ENCODE measurements around the gene MYO1B. TPM values are rescaled to one million over a fixed set of nuclear protein-coding genes. Genes with fewer than 3 reads are reported as not detected.

Gene MYO1B
- polyA plus RNA-seq, 1 donor (not counting 4 experiments of a cell fraction or from before 2014, with no cell fraction given) = 277 TPM

- Histone ChIP-seq H3K4me1 (ENCODE audit: control insufficient read depth, extremely low read depth, insufficient read depth, low read length) (peaks cover 95% of the 10 kb centered on the region), H3K27ac (ENCODE audit: control insufficient read depth, insufficient read depth, low read length) (peak overlapping the region; percentile 39), H3K4me2 (ENCODE audit: control insufficient read depth, extremely low read depth, insufficient read depth, low read depth, low read length) (peak overlapping the region; percentile 31), H3K4me3 (ENCODE audit: control insufficient read depth in 2 of 3, extremely low read depth in 1 of 3, insufficient read depth in 2 of 3, low read depth in 1 of 3, low read length in 3 of 3) (no peak overlapping the region), H3K36me3 (ENCODE audit: control insufficient read depth in 2 of 2, extremely low read depth in 1 of 2, insufficient read depth in 2 of 2, low read length in 2 of 2) (peaks cover 3 to 7% of the 10 kb centered on the region in 2 experiments), H3K9ac (ENCODE audit: control insufficient read depth, extremely low read depth, insufficient read depth, low read length) (peak overlapping the region; percentile 7), H4K20me1 (ENCODE audit: control insufficient read depth, extremely low read depth, insufficient read depth, low read length) (no peaks in the 10 kb centered on the region), H2AFZ (ENCODE audit: control insufficient read depth, low read length) (no peak overlapping the region), H3K9me1 (ENCODE audit: control insufficient read depth, extremely low read depth, insufficient read depth, low read length) (no peaks in the 10 kb centered on the region), H3K9me3 (ENCODE audit: control insufficient read depth, low read depth, low read length) (no peaks in the 10 kb centered on the region), H3K79me2 (ENCODE audit: control insufficient read depth, insufficient read depth, low read length) (peaks cover 73% of the 10 kb centered on the region), H3K27me3 (ENCODE audit: control insufficient read depth, extremely low read depth, insufficient read depth, low read length) (no peaks in the 10 kb centered on the region)
- no peak for DNase-seq (ENCODE audit: low read depth, low spot score)
- TF ChIP-seq CTCF (optimal IDR thresholded peaks at IDR 0.05 in 1 of 3, IDR thresholded peaks at IDR 0.05 in 1 of 3, conservative IDR thresholded peaks at IDR 0.05 in 1 of 3; ENCODE audit: extremely low read depth in 1 of 3, insufficient read depth in 2 of 3, low read length in 3 of 3) (no peak), EZH2 (IDR thresholded peaks at IDR 0.05; ENCODE audit: low read length) (no peak)
- FAIRE-seq = no peak
- dilution Hi-C loops (cut with MboI; ENCODE audit: extremely low pct_ligation_motif_present, low sequenced_read_pairs) = no loop called here
Observed at GRCh38 chr2:191308026-191308425, 62.8 kb downstream of the MYO1B start.

GRCh38 chr2:191311156-191311555 is 66.0 kb downstream of the MYO1B start:
- peaks cover 84% of the 10 kb centered on the region for H3K79me2 ChIP-seq (ENCODE audit: control insufficient read depth, insufficient read depth, low read length)
- no peak for DNase-seq (ENCODE audit: low read depth, low spot score)
- H4K20me1 ChIP-seq (ENCODE audit: control insufficient read depth, extremely low read depth, insufficient read depth, low read length) = no peaks in the 10 kb centered on the region
- H3K4me1 ChIP-seq (ENCODE audit: control insufficient read depth, extremely low read depth, insufficient read depth, low read length) = peaks cover 77% of the 10 kb centered on the region
- no peaks in the 10 kb centered on the region for H3K27me3 ChIP-seq (ENCODE audit: control insufficient read depth, extremely low read depth, insufficient read depth, low read length)
- peak overlapping the region; percentile 69 for H3K4me2 ChIP-seq (ENCODE audit: control insufficient read depth, extremely low read depth, insufficient read depth, low read depth, low read length)
- H3K4me3 ChIP-seq (ENCODE audit: control insufficient read depth in 2 of 3, extremely low read depth in 1 of 3, insufficient read depth in 2 of 3, low read depth in 1 of 3, low read length in 3 of 3) = peak overlapping the region in 1 of 3 experiments; percentile 9
- H2AFZ ChIP-seq (ENCODE audit: control insufficient read depth, low read length) = no peak overlapping the region
- peak; percentile 49 for FAIRE-seq
- H3K9me1 ChIP-seq (ENCODE audit: control insufficient read depth, extremely low read depth, insufficient read depth, low read length) = no peaks in the 10 kb centered on the region
- H3K36me3 ChIP-seq (ENCODE audit: control insufficient read depth in 2 of 2, extremely low read depth in 1 of 2, insufficient read depth in 2 of 2, low read length in 2 of 2) = peaks cover 3% of the 10 kb centered on the region in 2 experiments
- peak overlapping the region; percentile 83 for H3K27ac ChIP-seq (ENCODE audit: control insufficient read depth, insufficient read depth, low read length)
- dilution Hi-C loops (cut with MboI; ENCODE audit: extremely low pct_ligation_motif_present, low sequenced_read_pairs) = no loop called here
- no peaks in the 10 kb centered on the region for H3K9me3 ChIP-seq (ENCODE audit: control insufficient read depth, low read depth, low read length)
- H3K9ac ChIP-seq (ENCODE audit: control insufficient read depth, extremely low read depth, insufficient read depth, low read length) = peak overlapping the region; percentile 35
- TF ChIP-seq CTCF (optimal IDR thresholded peaks at IDR 0.05 in 1 of 3, IDR thresholded peaks at IDR 0.05 in 1 of 3, conservative IDR thresholded peaks at IDR 0.05 in 1 of 3; ENCODE audit: extremely low read depth in 1 of 3, insufficient read depth in 2 of 3, low read length in 3 of 3) (no peak), EZH2 (IDR thresholded peaks at IDR 0.05; ENCODE audit: low read length) (no peak)
